ENCODE results near the gene PTGDS.

DNA sequence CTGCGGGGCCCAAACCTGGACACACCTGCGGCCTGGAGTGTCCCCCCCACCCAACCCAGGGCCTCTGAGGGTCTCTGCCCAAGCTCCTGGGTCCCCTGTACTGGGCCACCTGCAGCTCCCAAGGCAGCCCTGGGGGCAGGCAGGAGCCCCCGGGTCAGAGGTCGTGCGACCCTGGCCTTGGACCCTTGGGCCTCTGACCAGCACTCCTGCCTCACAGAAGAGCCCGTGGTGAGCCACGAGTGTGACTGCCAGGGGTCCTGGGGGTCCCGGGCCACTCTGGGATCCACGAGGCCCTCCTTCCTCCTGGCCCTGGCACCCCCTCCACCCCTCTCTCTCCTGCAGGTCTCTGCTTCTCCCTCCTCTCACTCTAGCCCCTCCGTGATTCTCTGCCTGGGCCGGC lies 5.0 kb upstream of the PTGDS start:
- TF ChIP-seq YY1 (IDR thresholded peaks at IDR 0.05; ENCODE audit: low read depth) (no peak), EP300 (IDR thresholded peaks at IDR 0.05; ENCODE audit: borderline replicate concordance) (no peak), CREB1 (IDR thresholded peaks at IDR 0.05; ENCODE audit: low read depth) (no peak), TCF12 (IDR thresholded peaks at IDR 0.05; ENCODE audit: low read depth) (no peak), CEBPB (IDR thresholded peaks at IDR 0.05) (no peak), ZBTB7A (IDR thresholded peaks at IDR 0.05; ENCODE audit: low read depth) (no peak), EGR1 (IDR thresholded peaks at IDR 0.05) (no peak)
- TF ChIP-seq, protein P1, sequence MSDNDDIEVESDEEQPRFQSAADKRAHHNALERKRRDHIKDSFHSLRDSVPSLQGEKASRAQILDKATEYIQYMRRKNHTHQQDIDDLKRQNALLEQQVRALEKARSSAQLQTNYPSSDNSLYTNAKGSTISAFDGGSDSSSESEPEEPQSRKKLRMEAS (IDR thresholded peaks at IDR 0.05), result no peak
- TF ChIP-seq, protein P2, sequence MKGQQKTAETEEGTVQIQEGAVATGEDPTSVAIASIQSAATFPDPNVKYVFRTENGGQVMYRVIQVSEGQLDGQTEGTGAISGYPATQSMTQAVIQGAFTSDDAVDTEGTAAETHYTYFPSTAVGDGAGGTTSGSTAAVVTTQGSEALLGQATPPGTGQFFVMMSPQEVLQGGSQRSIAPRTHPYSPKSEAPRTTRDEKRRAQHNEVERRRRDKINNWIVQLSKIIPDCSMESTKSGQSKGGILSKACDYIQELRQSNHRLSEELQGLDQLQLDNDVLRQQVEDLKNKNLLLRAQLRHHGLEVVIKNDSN (IDR thresholded peaks at IDR 0.05), result no peak
- TF ChIP-seq, protein P3, sequence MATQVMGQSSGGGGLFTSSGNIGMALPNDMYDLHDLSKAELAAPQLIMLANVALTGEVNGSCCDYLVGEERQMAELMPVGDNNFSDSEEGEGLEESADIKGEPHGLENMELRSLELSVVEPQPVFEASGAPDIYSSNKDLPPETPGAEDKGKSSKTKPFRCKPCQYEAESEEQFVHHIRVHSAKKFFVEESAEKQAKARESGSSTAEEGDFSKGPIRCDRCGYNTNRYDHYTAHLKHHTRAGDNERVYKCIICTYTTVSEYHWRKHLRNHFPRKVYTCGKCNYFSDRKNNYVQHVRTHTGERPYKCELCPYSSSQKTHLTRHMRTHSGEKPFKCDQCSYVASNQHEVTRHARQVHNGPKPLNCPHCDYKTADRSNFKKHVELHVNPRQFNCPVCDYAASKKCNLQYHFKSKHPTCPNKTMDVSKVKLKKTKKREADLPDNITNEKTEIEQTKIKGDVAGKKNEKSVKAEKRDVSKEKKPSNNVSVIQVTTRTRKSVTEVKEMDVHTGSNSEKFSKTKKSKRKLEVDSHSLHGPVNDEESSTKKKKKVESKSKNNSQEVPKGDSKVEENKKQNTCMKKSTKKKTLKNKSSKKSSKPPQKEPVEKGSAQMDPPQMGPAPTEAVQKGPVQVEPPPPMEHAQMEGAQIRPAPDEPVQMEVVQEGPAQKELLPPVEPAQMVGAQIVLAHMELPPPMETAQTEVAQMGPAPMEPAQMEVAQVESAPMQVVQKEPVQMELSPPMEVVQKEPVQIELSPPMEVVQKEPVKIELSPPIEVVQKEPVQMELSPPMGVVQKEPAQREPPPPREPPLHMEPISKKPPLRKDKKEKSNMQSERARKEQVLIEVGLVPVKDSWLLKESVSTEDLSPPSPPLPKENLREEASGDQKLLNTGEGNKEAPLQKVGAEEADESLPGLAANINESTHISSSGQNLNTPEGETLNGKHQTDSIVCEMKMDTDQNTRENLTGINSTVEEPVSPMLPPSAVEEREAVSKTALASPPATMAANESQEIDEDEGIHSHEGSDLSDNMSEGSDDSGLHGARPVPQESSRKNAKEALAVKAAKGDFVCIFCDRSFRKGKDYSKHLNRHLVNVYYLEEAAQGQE (IDR thresholded peaks at IDR 0.05; ENCODE audit: low read depth), result no peak
